Measurements from ENCODE around the gene PPP2R2C.

PPP2R2C gene

GRCh38 chr4:6402566-6403399, 69.6 kb downstream of the PPP2R2C start:
- no peak overlapping the region for H3K9ac ChIP-seq (ENCODE audit: low read length)
- no peaks in the 10 kb centered on the region for H3K9me3 ChIP-seq (ENCODE audit: control insufficient read depth, low read depth, low read length)
- no peaks in the 10 kb centered on the region for H3K36me3 ChIP-seq (ENCODE audit: control insufficient read depth, low read depth, low read length)
- H3K4me3 ChIP-seq (ENCODE audit: low read length) = no peak overlapping the region
- H3K27ac ChIP-seq (ENCODE audit: low read length) = no peak overlapping the region
- H3K4me1 ChIP-seq (ENCODE audit: control insufficient read depth, low read depth, low read length) = peaks cover 9% of the 10 kb centered on the region
- no peaks in the 10 kb centered on the region for H3K27me3 ChIP-seq (ENCODE audit: control insufficient read depth, insufficient read depth, low read length)

GRCh38 chr4:6401797-6402196, 70.6 kb downstream of the PPP2R2C start:
- H3K27ac ChIP-seq (ENCODE audit: low read length) = no peak overlapping the region
- H3K4me1 ChIP-seq (ENCODE audit: control insufficient read depth, low read depth, low read length) = peaks cover 9% of the 10 kb centered on the region
- H3K4me3 ChIP-seq (ENCODE audit: low read length) = no peak overlapping the region
- H3K9ac ChIP-seq (ENCODE audit: low read length) = no peak overlapping the region
- no peaks in the 10 kb centered on the region for H3K27me3 ChIP-seq (ENCODE audit: control insufficient read depth, insufficient read depth, low read length)
- no peaks in the 10 kb centered on the region for H3K9me3 ChIP-seq (ENCODE audit: control insufficient read depth, low read depth, low read length)
- no peaks in the 10 kb centered on the region for H3K36me3 ChIP-seq (ENCODE audit: control insufficient read depth, low read depth, low read length)

GRCh38 chr4:6396696-6397236, 75.6 kb downstream of the PPP2R2C start:
- Histone ChIP-seq H3K36me3 (ENCODE audit: control insufficient read depth, low read depth, low read length) (no peaks in the 10 kb centered on the region), H3K4me3 (ENCODE audit: low read length) (no peak overlapping the region), H3K27ac (ENCODE audit: low read length) (no peak overlapping the region), H3K9me3 (ENCODE audit: control insufficient read depth, low read depth, low read length) (no peaks in the 10 kb centered on the region), H3K27me3 (ENCODE audit: control insufficient read depth, insufficient read depth, low read length) (no peaks in the 10 kb centered on the region), H3K9ac (ENCODE audit: low read length) (no peak overlapping the region), H3K4me1 (ENCODE audit: control insufficient read depth, low read depth, low read length) (no peaks in the 10 kb centered on the region)

GRCh38 chr4:6395466-6396228, 76.8 kb downstream of the PPP2R2C start:
- H3K27ac ChIP-seq (ENCODE audit: low read length) = no peak overlapping the region
- H3K9me3 ChIP-seq (ENCODE audit: control insufficient read depth, low read depth, low read length) = no peaks in the 10 kb centered on the region
- no peaks in the 10 kb centered on the region for H3K27me3 ChIP-seq (ENCODE audit: control insufficient read depth, insufficient read depth, low read length)
- no peaks in the 10 kb centered on the region for H3K4me1 ChIP-seq (ENCODE audit: control insufficient read depth, low read depth, low read length)
- H3K36me3 ChIP-seq (ENCODE audit: control insufficient read depth, low read depth, low read length) = no peaks in the 10 kb centered on the region
- no peak overlapping the region for H3K4me3 ChIP-seq (ENCODE audit: low read length)
- H3K9ac ChIP-seq (ENCODE audit: low read length) = no peak overlapping the region

GRCh38 chr4:6394671-6395081, 77.7 kb downstream of the PPP2R2C start:
- H3K4me1 ChIP-seq (ENCODE audit: control insufficient read depth, low read depth, low read length) = no peaks in the 10 kb centered on the region

GRCh38 chr4:6393544-6394475, 78.6 kb downstream of the PPP2R2C start:
- Histone ChIP-seq H3K36me3 (ENCODE audit: control insufficient read depth, low read depth, low read length) (no peaks in the 10 kb centered on the region), H3K4me1 (ENCODE audit: control insufficient read depth, low read depth, low read length) (no peaks in the 10 kb centered on the region), H3K27me3 (ENCODE audit: control insufficient read depth, insufficient read depth, low read length) (no peaks in the 10 kb centered on the region), H3K9me3 (ENCODE audit: control insufficient read depth, low read depth, low read length) (no peaks in the 10 kb centered on the region), H3K27ac (ENCODE audit: low read length) (no peak overlapping the region), H3K4me3 (ENCODE audit: low read length) (no peak overlapping the region), H3K9ac (ENCODE audit: low read length) (no peak overlapping the region)

More at GRCh38 chr4:6394671-6395081, 77.7 kb downstream of the PPP2R2C start:
- Histone ChIP-seq H3K9me3 (ENCODE audit: control insufficient read depth, low read depth, low read length) (no peaks in the 10 kb centered on the region), H3K4me3 (ENCODE audit: low read length) (no peak overlapping the region), H3K27ac (ENCODE audit: low read length) (no peak overlapping the region), H3K27me3 (ENCODE audit: control insufficient read depth, insufficient read depth, low read length) (no peaks in the 10 kb centered on the region), H3K9ac (ENCODE audit: low read length) (no peak overlapping the region), H3K36me3 (ENCODE audit: control insufficient read depth, low read depth, low read length) (no peaks in the 10 kb centered on the region)

GRCh38 chr4:6393066-6393465, 79.3 kb downstream of the PPP2R2C start:
- Histone ChIP-seq H3K4me3 (ENCODE audit: low read length) (no peak overlapping the region), H3K9ac (ENCODE audit: low read length) (no peak overlapping the region), H3K27ac (ENCODE audit: low read length) (no peak overlapping the region), H3K9me3 (ENCODE audit: control insufficient read depth, low read depth, low read length) (no peaks in the 10 kb centered on the region), H3K27me3 (ENCODE audit: control insufficient read depth, insufficient read depth, low read length) (no peaks in the 10 kb centered on the region), H3K36me3 (ENCODE audit: control insufficient read depth, low read depth, low read length) (no peaks in the 10 kb centered on the region), H3K4me1 (ENCODE audit: control insufficient read depth, low read depth, low read length) (no peaks in the 10 kb centered on the region)

GRCh38 chr4:6392407-6392806, 80.0 kb downstream of the PPP2R2C start:
- H3K27me3 ChIP-seq (ENCODE audit: control insufficient read depth, insufficient read depth, low read length) = no peaks in the 10 kb centered on the region

GRCh38 chr4:6391852-6392188, 80.6 kb downstream of the PPP2R2C start:
- Histone ChIP-seq H3K4me3 (ENCODE audit: low read length) (no peak overlapping the region), H3K27ac (ENCODE audit: low read length) (no peak overlapping the region), H3K4me1 (ENCODE audit: control insufficient read depth, low read depth, low read length) (no peaks in the 10 kb centered on the region)

More at GRCh38 chr4:6392407-6392806, 80.0 kb downstream of the PPP2R2C start:
- H3K27ac ChIP-seq (ENCODE audit: low read length) = no peak overlapping the region
- no peaks in the 10 kb centered on the region for H3K9me3 ChIP-seq (ENCODE audit: control insufficient read depth, low read depth, low read length)
- H3K36me3 ChIP-seq (ENCODE audit: control insufficient read depth, low read depth, low read length) = no peaks in the 10 kb centered on the region
- H3K9ac ChIP-seq (ENCODE audit: low read length) = no peak overlapping the region
- H3K4me3 ChIP-seq (ENCODE audit: low read length) = no peak overlapping the region
- no peaks in the 10 kb centered on the region for H3K4me1 ChIP-seq (ENCODE audit: control insufficient read depth, low read depth, low read length)

GRCh38 chr4:6391186-6391851, 81.1 kb downstream of the PPP2R2C start:
- no peak overlapping the region for H3K27ac ChIP-seq (ENCODE audit: low read length)
- no peak overlapping the region for H3K4me3 ChIP-seq (ENCODE audit: low read length)
- no peaks in the 10 kb centered on the region for H3K27me3 ChIP-seq (ENCODE audit: control insufficient read depth, insufficient read depth, low read length)
- no peaks in the 10 kb centered on the region for H3K4me1 ChIP-seq (ENCODE audit: control insufficient read depth, low read depth, low read length)
- no peaks in the 10 kb centered on the region for H3K9me3 ChIP-seq (ENCODE audit: control insufficient read depth, low read depth, low read length)
- no peak overlapping the region for H3K9ac ChIP-seq (ENCODE audit: low read length)
- no peaks in the 10 kb centered on the region for H3K36me3 ChIP-seq (ENCODE audit: control insufficient read depth, low read depth, low read length)

More at GRCh38 chr4:6391852-6392188, 80.6 kb downstream of the PPP2R2C start:
- H3K9me3 ChIP-seq (ENCODE audit: control insufficient read depth, low read depth, low read length) = no peaks in the 10 kb centered on the region
- H3K36me3 ChIP-seq (ENCODE audit: control insufficient read depth, low read depth, low read length) = no peaks in the 10 kb centered on the region
- H3K9ac ChIP-seq (ENCODE audit: low read length) = no peak overlapping the region
- no peaks in the 10 kb centered on the region for H3K27me3 ChIP-seq (ENCODE audit: control insufficient read depth, insufficient read depth, low read length)

Measured in iPS-18a (cell line).